ENCODE results near the gene TCP11.

Gene TCP11

DNA sequence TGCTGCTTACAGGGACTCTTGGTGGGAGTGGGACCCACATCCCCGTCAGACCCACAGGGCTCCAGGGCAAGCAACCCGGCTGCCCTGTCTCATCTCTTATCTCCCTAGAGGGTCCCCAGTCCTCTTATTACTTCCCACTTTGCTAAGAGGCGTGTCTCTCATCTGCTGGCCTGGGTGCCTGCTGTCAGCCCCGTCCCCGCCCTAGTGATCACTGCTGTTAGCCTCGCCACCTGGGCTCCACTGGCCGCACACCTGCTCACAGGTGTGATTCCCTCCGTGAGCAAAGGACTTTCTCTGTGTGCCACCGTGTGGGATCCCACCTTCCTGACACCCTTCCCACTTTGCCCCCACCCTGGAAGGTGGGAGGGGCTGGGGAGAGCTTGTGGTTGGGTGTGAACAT, 57.6 kb downstream of the TCP11 start:
- DNase-seq (ENCODE audit: extremely low spot score, insufficient read length, low read depth) (no peak), FAIRE-seq (peak; percentile 15)

DNA sequence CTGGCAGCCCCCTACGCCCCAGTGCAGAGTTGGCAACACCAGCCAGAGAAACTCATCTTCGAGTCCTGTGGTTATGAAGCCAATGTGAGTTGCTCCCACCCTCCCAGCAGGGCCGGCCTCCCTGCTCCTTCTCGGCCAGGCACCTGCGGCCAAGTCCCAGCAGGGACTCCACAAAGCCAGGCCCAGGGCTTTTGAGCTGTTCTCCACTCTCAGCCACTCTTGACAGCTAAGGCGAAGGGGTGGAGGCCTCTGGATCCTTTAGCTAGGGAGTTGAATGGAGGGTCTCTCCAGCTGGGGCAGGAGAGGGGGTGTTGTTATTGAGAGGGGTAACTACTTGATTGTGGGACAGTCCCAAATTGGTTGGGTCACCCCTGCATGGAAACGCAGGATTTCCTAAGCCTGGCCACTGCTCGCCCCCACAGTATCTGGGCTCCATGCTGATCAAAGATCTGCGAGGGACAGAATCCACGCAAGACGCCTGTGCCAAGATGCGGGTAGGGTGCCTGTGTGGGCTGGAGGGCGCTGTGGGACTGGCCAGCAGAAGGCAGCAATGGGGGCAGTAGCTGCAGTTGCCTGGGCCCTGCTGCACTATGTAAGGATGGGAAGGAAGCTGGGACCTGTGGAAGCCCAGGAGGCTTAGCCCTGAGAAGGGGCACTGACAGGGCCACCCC, 58.3 kb downstream of the TCP11 start:
- no peak for FAIRE-seq
- DNase-seq (ENCODE audit: extremely low spot score, insufficient read length, low read depth), result no peak

DNA sequence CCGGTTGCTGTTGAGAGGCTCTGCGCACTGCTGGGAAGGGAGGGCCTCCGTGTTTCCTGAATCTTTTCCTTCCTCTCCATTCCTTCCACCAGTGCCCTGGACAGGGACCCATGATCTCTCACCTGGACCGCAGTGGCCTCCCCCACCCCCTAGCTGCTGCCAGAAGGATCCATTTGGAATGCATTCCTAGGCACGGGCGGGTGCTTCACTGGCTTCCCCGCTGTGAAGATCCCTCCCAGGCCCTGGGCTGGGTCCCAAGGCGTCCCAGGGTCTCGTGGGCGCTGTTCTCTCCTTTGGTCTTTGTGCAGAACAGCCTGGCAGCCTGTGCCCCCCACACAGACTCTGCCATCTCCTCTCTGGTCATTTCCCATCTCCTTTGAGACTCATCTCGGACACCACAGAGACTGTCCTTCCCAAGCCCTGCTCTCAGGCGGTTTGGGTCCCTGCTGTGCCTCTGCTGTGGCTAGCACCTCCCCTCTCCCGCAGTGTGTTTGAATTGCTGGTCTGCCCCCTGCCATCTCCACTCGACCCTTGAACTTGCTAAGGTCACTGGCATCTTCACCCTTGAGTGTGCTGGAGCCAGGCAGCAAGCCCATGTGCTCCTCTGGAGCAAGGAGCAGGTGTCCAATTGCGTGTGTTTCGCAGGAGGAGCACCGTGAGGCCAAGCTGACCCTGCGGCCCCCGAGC, 59.0 kb downstream of the TCP11 start:
- DNase-seq (ENCODE audit: extremely low spot score, insufficient read length, low read depth) (no peak), FAIRE-seq (no peak)

DNA sequence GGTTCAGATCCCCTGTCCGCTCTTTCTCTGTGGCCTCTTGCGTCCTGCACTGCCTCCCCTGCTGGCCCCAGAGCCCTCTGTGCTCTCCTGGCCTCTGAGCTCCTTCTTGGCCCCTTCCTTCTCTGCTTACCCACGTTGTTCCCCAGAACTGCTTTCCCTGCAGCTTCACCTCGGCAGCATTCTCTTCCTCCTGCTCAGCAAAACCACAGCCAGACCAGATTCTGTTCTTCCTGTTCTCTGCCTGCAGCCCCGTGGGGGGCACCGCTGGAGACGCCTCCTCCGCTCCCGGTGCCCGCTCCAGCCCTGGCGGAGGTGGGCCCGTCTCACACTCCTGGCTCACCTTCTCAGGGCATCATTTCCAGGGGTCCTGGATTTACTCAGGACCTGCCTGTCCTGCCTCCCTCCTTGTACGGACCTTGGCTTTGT, 59.7 kb downstream of the TCP11 start:
- no peak for DNase-seq (ENCODE audit: extremely low spot score, insufficient read length, low read depth)
- FAIRE-seq, result no peak

DNA sequence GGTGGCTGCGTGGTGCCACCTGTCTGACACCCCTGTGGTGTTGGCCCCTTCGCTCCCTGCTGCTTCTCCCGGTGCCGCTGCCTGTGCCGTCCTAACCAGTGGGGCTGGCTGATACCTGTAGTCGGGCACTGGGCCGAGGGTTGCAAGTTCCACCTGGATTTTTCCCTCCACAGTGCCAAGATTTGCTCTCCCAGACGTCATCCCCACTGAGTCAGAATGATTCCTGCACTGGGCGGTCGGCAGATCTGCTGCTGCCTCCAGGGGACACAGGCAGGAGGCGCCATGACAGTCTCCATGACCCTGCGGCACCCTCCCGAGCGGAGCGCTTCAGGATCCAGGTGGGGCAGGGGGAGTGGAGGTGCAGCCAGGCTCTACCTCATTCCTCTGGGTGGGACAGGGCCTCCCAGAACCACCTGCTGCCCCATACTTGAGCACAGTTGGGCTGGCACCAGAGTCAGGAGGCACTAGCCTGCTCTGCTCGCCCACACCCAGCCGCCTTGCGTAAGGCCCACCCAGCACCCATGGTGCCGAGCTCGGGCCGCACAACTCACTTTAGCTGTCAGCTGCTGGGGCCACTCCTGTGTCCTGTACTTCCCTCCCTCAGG, 60.2 kb downstream of the TCP11 start:
- no peak for DNase-seq (ENCODE audit: extremely low spot score, insufficient read length, low read depth)
- FAIRE-seq, result no peak

DNA sequence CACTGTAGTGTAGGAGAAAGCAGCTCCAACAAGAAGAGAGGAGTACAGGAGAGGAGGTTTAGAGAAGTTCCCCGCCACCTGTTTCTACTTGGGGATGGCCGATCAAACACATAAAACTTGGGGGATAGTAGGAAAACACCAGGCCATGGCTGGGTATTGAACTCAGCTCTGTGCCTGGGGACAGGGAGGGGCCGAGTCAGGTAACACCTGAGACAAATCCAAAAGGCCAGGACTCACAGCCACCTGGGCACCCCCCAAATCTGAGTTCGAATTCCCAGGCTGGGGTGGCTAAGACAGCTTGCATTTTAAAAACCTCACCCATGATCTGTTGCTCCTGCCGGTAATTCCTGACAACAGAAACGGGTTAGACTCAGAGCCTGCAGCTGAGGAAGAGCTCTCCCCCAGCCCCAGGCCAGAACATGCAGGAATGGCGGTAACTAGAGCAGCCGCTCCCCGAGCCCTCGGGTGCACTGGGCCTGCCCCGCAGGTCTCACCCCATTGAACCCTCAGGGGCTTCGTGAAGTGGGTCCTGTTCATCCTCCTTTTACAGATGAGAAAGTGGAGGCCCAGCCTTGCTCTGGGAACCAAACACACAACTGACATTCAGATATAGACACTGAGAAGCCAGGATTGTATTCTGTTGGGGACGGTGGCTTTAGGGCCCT, 61.0 kb downstream of the TCP11 start:
- no peak for FAIRE-seq
- DNase-seq (ENCODE audit: extremely low spot score, insufficient read length, low read depth), result no peak

- FAIRE-seq, result no peak
- no peak for DNase-seq (ENCODE audit: extremely low spot score, insufficient read length, low read depth)
These were observed 61.7 kb downstream of the TCP11 start for GRCh38 chr6:35079311-35080000.

- no peak for FAIRE-seq
- no peak for DNase-seq (ENCODE audit: extremely low spot score, insufficient read length, low read depth)
These were observed 62.2 kb downstream of the TCP11 start for GRCh38 chr6:35078896-35079295.

DNA sequence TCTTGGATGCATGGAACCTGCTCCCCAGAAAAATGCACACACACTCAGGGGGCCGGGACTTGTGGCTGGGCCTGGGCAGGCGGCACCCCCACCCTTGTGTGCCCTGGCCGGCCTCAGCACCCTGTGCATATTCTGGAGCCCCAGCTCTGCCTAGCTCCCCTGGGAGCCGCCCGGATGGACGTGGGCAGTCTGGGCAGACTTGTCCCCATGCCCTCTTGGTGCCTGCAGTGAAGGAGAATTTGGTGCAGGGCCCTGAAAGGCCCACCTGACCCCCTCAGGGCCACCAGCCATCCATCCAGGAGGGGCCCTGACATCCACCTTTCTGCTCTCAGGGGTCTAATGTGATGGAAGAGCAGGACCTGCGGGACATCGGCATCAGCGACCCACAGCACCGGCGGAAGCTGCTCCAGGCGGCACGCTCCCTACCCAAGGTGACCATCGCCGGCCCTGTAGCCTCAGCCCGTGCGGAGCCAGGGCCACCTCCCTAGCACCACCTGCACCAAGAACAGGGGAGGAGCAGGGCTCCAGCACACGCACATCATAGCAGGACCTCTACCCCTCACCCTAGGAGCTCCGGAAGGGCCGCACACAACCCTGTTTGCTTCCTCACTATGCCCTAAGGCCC, 62.8 kb downstream of the TCP11 start:
- no peak for DNase-seq (ENCODE audit: extremely low spot score, insufficient read length, low read depth)
- FAIRE-seq, result no peak

- FAIRE-seq (no peak), DNase-seq (ENCODE audit: extremely low spot score, insufficient read length, low read depth) (no peak)
These were observed 63.4 kb downstream of the TCP11 start for GRCh38 chr6:35077713-35078105.

DNA sequence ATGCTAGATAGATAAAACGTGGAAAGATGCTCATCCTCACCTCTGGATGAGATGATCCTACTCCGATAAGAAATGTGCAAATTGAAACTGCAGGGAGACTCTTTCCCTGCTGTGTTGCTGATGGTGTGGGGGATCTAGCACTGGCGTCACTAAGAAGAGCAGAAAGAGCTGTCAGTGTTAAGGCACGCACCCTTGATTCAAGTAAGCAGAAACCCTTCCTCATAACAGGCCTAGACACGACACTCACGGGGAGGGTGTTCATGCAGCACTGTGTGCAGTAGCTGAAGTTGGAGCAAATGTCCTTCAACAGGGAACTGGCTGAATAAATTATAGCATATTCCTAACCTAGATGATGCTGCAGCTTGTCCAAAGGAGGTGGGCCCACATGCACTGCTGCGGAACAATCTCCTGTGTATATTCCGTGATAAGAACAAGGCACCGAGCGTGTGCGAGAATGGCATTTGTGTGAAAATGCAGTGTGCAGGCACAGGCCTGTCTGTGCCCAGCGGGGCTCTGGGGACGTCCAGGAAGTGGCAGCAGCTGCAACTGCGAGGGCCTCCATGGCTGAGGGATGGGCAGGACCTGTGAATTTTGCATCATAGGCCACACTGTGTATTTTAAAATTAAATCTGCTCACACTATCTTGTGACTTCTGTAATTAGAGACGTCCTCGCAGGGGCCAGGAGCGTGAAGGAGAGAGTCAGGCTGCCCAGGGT, 64.0 kb downstream of the TCP11 start:
- DNase-seq (ENCODE audit: extremely low spot score, insufficient read length, low read depth) (no peak), FAIRE-seq (no peak)

- FAIRE-seq, result no peak
- DNase-seq (ENCODE audit: extremely low spot score, insufficient read length, low read depth), result no peak
These were observed 67.2 kb downstream of the TCP11 start for GRCh38 chr6:35073766-35074471.

DNA sequence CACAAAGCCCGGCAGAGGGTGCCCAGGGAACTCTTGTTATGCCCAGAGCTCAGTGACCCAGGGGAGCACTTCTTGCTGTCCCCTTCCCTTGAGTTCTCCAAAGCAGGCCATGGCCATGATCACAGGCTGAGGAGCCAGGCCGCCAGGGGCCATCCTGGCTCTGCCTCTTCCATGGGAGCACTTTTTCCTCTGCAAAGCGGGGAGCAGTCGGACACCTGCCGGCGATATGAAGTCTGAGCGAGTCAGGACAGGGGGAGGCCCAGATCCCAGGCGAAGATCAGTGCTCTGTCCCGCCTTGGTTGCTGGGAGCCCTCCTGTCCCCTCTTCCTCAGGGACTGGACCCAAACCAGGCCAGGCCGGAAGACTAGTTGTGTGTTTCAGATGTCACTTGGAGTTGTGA, 67.9 kb downstream of the TCP11 start:
- FAIRE-seq (no peak), DNase-seq (ENCODE audit: extremely low spot score, insufficient read length, low read depth) (no peak)

DNA sequence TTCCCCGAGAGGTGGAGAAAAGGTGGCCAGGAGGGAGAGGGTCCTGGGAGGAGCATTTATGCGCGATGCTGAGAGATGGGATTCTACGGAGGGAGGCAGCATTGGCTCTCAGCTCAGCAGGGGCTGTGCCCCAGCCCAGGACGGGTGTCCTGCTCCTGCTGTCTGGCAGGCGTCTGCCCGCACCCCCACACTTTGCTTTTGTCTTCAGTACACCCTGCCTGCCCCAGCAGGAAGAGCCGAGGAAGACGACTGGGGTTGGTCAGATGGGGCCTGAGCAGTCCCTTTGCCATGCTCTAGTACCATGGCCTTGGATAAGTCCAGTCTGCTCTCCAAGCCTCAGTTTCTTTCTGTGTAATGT, 68.5 kb downstream of the TCP11 start:
- FAIRE-seq (no peak), DNase-seq (ENCODE audit: extremely low spot score, insufficient read length, low read depth) (no peak)

- FAIRE-seq, result no peak
- DNase-seq (ENCODE audit: extremely low spot score, insufficient read length, low read depth), result no peak
These were observed 69.0 kb downstream of the TCP11 start for GRCh38 chr6:35072051-35072697.

GRCh38 chr6:35071347-35071994, 69.7 kb downstream of the TCP11 start:
- DNase-seq (ENCODE audit: extremely low spot score, insufficient read length, low read depth) (no peak), FAIRE-seq (no peak)

- no peak for FAIRE-seq
These were observed 71.0 kb downstream of the TCP11 start for GRCh38 chr6:35070111-35070510.

GRCh38 chr6:35069262-35069661, 71.9 kb downstream of the TCP11 start:
- FAIRE-seq (no peak), DNase-seq (ENCODE audit: extremely low spot score, insufficient read length, low read depth) (no peak)

More at GRCh38 chr6:35070111-35070510, 71.0 kb downstream of the TCP11 start:
- DNase-seq (ENCODE audit: extremely low spot score, insufficient read length, low read depth), result no peak

Data from GM18507 (cell line).